ENCODE measurements around the gene SPAG4.

The SPAG4 gene

GRCh38 chr20:35615667-35616464, at the start of gene SPAG4:
Gene SPAG4, plus strand, starts transcription at chr20:35615829. Its CDS starts 175 bp downstream, at chr20:35616004.
- peak; percentile 100 for DNase-seq

DNA sequence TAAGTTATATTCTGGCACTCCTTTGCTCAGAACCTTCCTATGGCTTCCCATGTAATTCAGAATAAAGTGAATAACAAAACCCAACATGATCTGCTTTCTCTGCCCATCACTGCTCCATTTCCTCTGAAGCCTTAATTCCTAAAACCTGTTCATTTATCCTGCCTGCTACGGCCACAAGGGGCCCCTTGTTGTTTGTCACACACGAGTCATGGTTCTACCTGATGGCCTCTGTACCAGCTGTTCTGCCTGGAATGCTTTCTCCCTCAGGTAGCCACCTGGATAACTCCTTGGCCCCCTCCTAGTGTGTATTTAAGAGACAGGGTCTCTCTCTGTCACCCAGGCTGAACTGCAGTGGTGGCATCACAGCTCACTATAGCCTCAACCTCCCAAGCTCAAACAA, 47.0 kb upstream of the SPAG4 start:
- DNase-seq: no peak

- no peak for DNase-seq
Measured at GRCh38 chr20:35571555-35571954, 44.1 kb upstream of the SPAG4 start.

- no peak for DNase-seq
Measured at GRCh38 chr20:35572838-35573237, 42.8 kb upstream of the SPAG4 start.

DNA sequence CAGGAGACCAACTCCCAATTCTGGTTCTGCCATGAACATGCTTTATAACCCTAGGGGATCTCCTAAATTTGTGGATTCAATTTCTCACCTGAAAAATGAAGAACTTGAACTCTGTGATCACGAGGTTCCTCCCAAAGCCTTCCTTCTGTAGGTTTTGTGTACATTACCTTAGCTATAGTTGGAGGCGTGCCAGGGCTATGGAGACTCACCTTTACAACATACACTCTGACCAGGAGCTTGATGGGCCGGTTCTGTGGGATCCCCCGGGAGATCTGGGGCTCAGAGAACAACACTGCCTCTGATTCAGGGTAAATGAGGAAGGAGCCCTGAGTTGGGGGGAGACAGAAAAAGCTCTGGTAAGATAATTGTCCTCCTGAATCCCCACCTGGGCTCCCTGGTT, 39.7 kb upstream of the SPAG4 start:
- DNase-seq: no peak

DNA sequence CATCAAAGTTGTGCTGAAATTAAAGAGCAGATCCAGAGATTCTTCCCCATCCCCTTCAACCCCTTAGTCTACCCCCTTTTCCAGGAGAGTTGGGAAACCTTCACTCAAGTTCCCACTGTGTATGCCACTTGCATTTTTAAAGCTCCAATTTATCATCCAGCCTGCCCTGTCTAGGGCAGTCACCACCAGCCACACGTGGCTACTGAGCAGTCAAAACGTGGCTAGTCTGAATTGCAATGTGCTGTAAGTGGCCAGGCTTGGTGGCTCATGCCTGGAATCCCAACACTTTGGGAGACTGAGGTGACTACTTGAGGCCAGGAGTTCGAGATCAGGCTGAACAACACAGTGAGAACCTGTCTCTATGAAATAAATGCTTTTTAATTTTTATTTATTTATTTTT, 38.8 kb upstream of the SPAG4 start:
- DNase-seq: no peak

DNA sequence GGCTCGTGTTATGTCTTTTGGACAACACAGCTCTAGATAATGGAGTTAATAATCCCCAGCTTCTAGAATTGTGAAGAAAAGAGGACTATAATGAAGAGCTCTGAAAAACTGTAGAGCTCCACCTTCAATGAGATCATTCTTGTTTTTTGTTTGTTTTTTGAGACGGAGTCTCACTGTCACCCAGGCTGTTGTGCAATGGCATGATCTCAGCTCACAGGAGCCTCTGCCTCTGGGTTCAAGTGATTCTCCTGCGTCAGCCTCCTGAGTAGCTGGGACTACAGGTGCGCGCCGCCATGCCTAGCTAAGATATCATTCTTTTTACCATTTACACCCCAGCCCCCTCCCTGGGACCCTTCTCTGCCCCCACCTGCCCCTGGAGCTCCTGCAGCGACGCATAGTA, 37.2 kb upstream of the SPAG4 start:
- no peak for DNase-seq

- no peak for DNase-seq
Measured at GRCh38 chr20:35579196-35579595, 36.4 kb upstream of the SPAG4 start.

GRCh38 chr20:35582131-35582530, 33.5 kb upstream of the SPAG4 start:
- DNase-seq: no peak

DNA sequence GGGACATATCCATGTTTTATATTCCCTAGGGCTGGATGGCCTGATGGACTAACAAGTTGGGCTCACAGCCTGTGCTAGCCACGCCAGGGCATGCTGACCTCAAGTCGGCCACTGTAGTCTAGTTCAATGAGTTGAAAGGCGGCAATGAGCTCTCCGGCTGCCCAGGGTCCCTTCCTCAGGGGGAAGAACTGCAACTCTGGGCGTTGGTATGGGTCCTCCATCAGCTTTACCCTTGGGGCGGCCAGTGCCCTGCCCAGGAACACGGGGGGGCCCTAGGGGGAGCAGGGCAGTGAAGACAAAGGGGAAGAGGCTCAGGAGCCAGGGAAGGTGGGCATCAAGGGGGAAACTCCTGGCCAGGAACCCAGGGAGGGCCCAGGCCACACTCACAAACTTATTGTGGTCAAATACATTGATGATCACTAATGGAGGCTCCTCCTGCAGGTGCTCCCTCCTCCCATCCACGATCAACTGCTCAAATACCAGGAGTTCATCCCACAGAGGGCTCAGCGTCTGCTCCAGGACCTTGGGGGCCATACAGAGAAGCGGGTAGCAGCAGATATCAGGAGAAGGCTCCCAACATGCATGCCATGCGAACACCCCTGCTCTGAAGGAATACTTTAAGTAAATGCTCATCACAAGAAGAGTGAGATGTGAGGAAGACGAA, 32.8 kb upstream of the SPAG4 start:
- DNase-seq: no peak

- no peak for DNase-seq
Measured at GRCh38 chr20:35583636-35584560, 31.7 kb upstream of the SPAG4 start.

DNA sequence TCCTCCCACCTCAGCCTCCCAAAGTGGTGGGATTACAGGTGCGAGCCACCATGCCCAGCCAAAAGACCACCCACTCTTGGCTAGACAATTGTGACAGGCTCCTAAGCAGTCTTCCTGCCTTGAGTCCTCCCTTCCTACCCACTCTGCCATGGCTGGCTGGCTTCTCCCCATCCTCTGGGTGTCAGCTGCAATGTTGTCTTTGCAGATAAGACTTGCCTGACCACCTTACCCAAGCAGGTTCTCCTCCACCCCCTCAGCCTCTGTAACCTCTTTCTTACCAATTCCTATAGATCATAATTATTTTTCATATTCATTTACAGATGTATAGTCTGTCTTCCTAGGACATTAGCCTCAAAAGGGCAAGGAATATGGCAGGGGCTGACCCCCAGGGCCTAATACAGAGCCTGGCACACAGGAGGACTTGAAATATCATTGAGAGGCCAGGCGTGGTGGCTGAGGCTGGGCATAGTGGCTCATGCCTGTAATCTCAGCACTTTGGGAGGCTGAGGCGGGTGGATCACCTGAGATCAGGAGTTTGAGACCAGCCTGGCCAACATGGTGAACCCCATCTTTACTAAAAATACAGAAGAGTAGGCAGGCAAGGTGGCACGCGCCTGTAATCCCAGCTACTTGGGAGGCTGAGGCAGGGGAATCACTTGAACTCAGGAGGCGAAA, 28.7 kb upstream of the SPAG4 start:
- DNase-seq: no peak

- no peak for DNase-seq
Measured at GRCh38 chr20:35587436-35587835, 28.2 kb upstream of the SPAG4 start.

DNA sequence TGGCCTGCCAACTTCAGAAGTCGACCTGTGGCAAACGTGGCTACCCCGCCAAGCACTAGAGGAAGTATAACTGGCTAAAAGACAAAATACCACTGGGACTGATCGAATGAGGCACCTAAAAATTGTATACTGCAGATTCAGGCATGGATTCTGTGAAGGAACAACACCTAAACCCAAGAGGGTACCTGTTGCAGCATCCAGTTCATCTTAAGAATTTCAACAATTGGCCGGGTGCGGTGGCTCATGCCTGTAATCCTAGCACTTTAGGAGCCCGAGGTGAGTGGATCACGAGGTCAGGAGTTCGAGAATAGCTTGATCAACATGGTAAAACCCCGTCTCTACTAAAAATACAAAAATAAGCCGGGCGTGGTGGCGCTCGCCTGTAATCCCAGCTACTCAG, 27.2 kb upstream of the SPAG4 start:
- no peak for DNase-seq

GRCh38 chr20:35592339-35592974, 23.2 kb upstream of the SPAG4 start:
- DNase-seq: no peak

DNA sequence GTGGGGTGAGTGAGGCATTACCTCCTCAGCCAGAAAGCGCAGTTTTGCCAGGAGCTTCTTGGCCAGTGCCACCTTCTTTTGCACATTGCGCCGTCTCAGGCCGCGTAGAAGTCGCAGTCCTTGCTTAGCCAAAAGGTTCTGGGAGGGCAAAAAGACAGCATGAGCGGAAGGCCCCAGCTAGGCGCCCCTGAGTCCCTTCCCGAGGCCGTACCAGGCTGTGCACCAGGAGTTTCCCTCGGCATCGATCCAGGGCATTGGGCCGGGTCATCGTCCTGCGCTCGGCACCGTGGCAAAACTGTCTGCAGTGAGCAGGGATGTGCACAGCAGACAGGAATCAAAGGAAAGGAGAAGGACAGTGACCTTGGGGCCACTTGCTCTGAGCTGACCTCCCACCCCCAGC, 20.2 kb upstream of the SPAG4 start:
- DNase-seq: no peak

GRCh38 chr20:35595901-35596300, 19.7 kb upstream of the SPAG4 start:
- no peak for DNase-seq

- DNase-seq: no peak
Measured at GRCh38 chr20:35597186-35597585, 18.4 kb upstream of the SPAG4 start.

GRCh38 chr20:35598476-35598875, 17.2 kb upstream of the SPAG4 start:
- DNase-seq: no peak

DNA sequence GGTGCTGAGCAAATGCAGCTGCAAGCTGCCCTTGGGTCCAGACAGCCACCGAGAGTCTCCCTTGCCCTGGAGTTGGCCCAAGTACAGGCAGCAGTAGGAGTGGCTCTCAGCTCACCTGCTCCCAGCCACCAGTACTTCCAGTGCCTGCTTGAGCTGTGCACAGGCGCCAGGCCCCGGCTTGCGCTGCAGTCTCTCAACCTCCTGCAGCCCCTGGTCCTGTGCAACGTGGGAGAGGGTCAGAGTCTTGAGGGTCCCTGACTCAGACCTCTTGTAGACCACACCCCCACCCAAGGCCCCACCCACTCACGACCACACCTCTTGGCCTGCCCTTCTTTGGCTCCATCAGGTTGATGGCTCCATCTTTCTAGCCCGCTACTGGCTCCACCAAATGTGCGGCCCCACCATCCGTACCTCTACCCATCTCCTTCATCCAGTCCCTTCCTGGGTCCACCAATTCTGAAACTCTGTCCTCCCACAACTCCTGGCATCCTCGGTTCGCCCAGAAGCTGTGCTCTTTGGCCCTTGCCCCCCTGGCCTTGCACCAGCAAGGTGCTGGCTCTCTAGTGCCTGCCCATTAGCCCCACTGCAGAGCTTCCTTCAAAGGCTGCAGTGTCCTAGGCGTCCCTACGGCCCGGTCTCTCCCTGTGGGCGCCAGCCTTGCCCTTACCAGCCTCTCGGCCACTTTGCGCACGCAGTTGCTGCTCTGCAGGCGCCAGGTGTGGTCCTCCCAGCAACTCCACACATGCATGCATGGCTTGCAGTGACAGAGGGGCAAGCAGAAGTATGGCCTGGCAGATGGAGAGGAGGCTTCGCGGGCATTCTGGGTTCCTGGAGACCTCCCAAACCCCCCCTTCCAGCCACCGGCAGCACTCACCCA, 16.5 kb upstream of the SPAG4 start:
- no peak for DNase-seq

GRCh38 chr20:35599776-35600120, 15.9 kb upstream of the SPAG4 start:
- no peak for DNase-seq

Measured in activated CD4-positive, alpha-beta T cell treated with anti-CD3 and anti-CD28 coated beads for 1 hour (primary cell).